ENCODE measurements around the gene SPI1.

GRCh38 chr11:47379317-47379716, 970 bp upstream of the SPI1 start:
- TF ChIP-seq CTCF (IDR thresholded peaks at IDR 0.05) = no peak
- no peak for TF ChIP-seq POLR2A (IDR thresholded peaks at IDR 0.05)

Data from breast epithelium (tissue), 3 donors.